GM21526 (cell line): ENCODE measurements around the gene CRYBB3.
"Not testable (repeated sequence)": the region's sequence is repeated elsewhere in the genome, so short reads cannot be mapped to it uniquely, and the experiment has no call there.

Experiments used
- ATAC-seq: cut with Tn5 transposase; IDR thresholded peaks from one replicate; pipeline ENCODE4 v1.9.1; 2021; ENCODE audit warnings: moderate library complexity; ENCODE audit not compliant: unreplicated experiment, low FRiP score

CRYBB3 gene

DNA sequence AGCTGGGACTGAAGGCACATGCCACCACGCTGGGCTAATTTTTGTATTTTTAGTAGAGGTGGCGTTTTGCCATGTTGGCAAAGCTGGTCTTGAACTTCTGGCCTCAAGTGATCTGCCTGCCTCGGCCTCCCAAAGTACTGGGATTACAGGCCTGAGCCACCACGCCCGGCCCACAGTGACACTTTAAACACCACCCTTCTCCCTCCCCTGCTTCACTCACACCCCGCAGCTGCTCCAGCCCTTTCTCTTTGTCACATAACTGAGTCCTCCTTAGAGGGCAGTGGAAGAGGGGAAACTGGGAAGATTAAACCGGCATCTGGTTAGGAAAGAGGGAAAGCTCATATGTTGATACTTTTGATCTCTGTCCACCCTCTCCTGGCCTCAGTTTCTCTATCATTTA, 4.9 kb downstream of the CRYBB3 start:
- not testable (repeated sequence) for ATAC-seq

DNA sequence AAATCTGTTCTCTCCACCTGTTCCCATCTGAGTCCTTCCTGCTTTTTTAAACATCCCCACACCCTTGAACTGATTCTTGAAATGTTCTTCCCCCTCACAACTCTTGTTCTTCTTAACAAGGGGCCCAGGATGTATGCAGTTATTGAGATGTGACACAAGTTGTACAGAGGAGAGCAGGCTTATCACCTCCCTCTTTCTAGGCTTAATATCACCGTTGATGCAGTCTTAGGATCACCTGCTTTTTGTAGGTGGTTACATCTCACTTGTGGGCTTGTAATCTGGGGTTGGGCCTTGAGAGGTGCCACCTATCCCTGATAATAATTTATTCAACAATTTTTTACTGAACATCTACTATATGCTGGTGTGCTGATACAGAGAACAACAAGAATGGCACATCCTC, 6.2 kb downstream of the CRYBB3 start:
- no peak for ATAC-seq

GRCh38 chr22:25206998-25207397, 7.3 kb downstream of the CRYBB3 start:
- no peak for ATAC-seq

DNA sequence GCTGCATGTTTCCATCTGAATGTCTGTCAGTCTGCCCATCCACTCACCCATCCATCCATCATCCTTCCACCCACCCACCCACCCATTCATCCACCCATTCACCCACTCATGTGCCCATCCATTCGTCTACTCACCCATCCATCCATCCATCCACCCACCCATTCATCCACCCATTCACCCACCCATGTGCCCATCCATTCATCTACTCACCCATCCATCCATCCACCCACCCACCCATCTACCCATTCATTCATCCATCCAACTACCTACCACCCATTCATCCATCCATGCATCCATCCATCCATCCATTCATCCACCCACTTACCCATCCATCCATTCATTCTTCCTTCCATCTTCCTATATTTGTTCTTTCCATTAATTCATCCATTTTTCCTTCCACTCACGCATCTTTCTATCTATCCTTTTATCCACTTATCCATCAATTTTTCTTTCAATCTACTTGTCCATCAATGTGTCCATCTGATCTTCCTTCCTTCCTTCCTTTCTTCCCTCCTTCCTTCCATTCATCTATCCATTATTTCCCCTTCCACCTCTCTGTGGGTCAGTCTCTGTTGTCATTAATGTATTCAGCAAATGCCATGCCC, 8.0 kb downstream of the CRYBB3 start:
- no peak for ATAC-seq

DNA sequence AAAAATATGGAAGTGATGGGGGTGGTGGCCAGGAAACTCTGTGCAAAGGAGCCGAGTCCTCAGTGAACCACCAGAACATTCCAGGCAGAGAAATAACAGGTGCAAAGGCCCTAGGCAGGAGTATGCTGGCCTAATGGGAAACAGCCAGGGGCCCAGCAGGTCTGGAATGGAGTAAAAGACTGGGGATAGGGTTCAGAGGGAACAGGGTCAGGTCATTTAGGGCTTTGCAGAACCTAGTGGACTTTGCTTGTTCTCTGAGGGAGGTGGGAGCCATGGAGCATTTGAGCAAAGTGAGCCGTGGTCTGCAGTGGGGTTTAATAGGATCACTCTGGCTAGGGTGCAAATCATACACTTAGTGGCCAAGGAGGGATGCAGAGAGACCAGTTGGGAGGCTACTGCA, 8.7 kb downstream of the CRYBB3 start:
- no peak for ATAC-seq

DNA sequence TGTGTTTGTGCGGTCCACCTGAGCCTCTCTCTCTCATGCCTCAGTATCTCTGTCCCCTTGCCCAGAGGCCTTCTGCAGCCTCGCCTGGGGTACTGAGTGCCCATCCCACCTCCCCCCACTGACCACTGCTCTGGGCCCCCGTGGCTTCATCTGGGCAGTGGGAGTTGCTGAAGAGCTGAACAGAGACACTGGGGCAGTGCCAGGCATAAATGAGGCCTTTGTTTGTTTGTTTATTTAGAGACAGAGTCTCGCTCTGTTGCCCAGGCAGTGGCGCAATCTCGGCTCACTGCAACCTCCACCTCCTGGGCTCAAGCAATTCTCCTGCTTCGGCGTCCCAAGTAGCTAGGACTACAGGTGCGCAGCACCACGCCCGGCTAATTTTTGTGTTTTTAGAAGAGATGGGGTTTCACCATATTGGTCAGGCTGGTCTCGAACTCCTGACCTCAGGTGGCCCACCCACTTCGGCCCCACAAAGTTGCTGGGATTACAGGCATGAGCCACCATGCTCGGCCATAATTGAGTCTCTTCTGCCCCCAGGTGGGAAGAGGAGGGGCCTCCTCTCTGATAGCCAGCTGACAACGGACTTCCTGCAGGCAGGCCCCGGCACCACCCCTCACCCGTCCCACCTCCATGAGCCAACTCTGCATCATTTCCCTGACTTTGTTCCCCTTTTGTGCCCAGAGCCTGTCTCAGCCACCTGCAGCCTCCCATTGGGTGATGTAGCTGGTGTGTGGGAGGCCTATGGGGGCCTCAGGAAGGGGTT, 9.3 kb downstream of the CRYBB3 start:
- no peak for ATAC-seq

GRCh38 chr22:25210793-25211192, 11.1 kb downstream of the CRYBB3 start:
- no peak for ATAC-seq

- no peak for ATAC-seq
Measured at GRCh38 chr22:25212337-25212736, 12.7 kb downstream of the CRYBB3 start.

DNA sequence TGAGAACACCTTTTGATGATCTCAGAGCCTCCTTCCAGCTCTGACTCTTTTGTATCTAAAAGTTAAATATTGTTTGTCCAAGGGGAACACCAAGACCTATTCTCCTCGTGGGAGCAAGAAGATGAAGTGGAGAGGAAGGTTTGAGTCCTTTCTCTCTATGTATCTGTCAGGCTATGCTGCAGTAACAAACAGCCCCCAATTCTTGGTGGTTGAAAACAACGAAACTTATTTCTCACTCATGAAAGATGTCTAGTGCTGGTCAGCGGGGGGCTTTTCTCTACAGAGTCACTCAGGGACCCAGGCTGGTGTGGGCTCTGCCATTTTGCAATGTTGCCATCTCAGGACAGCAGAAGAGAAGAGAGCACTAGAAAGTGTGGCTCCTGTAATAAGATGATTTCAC, 13.6 kb downstream of the CRYBB3 start:
- no peak for ATAC-seq

DNA sequence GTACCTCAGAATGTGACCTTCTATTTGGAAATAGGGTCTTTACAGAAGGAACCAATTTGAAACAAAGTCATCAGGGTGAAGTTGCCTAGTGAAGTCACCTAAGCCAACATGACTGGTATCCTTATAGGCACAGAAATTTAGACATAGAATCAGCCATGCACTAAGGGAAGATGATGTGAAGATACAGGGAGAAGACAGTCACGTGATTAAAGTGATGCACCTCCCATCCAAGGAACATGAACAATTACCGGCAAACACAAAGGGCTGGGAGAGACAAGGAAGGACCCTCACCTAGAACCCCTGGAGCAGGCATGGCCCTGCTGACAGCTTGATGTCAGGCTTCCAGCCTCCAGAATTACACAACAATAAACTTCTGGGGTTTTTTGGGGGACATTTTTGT, 16.6 kb downstream of the CRYBB3 start:
- no peak for ATAC-seq

GRCh38 chr22:25219211-25219689, 19.6 kb downstream of the CRYBB3 start, which contains the start of gene CRYBB2:
Gene CRYBB2 (plus strand): TSS chr22:25219639. CDS start chr22:25221430, 1,791 bp downstream.
- ATAC-seq, result no peak

GRCh38 chr22:25219948-25220442, 20.3 kb downstream of the CRYBB3 start:
- ATAC-seq, result no peak

DNA sequence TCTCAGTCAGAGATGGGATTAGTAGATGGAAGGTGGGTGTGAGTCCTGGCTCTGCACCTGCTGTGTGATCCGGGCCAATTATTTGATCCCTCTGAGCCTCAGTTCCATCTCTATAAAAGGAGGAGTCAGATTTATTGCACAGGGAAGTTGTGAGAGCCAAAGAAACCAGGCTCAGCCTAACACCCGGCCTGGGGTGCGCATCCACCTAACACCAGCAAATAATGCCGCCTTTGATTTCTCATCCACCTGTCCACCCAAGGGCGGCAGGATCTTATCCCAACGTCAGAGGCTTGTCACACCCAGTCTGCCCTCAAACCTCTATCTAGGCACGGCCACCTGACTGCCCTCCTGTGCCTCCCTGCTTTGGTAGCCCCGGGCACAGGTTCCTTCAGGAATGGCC, 22.1 kb downstream of the CRYBB3 start:
- no peak for ATAC-seq

- ATAC-seq, result no peak
Measured at GRCh38 chr22:25223269-25223850, 23.7 kb downstream of the CRYBB3 start.

DNA sequence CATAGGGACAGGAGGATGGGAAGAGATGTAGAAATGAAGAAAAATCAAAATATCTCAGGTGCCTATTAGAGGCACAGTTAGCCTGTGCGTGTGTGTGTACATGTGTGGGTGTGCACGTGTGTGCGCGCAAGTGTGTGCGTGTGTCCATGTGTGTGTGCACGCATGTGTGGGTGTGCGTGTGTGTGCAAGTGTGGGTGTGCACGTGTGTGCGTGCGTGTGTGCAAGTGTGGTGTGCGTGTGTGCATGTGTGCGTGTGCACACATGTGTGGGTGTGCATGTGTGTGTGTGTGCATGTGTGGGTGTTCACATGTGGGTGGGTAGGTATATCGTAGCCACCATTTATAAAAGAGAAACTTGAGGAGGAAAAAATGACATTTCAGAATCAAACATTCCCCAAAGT, 29.2 kb downstream of the CRYBB3 start:
- no peak for ATAC-seq

DNA sequence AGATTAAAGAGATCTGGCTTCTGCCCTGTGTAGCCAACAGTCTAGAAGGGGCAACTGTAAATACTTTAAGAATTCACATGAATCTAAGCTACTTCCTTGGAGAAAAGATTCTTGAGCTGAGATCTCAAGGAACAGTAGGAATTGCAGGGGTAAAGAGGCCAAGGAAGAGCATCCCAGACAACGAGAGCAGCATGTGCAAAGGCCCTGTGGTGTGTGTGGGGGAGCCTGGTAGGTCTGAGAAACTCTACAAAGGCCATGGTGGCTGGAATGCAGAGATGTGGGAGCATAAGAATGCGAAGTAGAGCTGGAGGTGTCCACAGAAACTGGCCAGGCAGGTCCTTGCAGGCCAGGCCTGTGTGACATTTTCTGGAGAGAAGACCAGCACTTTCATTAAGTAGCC, 31.1 kb downstream of the CRYBB3 start:
- not testable (repeated sequence) for ATAC-seq

- no peak for ATAC-seq
Measured at GRCh38 chr22:25232301-25232700, 32.6 kb downstream of the CRYBB3 start.

DNA sequence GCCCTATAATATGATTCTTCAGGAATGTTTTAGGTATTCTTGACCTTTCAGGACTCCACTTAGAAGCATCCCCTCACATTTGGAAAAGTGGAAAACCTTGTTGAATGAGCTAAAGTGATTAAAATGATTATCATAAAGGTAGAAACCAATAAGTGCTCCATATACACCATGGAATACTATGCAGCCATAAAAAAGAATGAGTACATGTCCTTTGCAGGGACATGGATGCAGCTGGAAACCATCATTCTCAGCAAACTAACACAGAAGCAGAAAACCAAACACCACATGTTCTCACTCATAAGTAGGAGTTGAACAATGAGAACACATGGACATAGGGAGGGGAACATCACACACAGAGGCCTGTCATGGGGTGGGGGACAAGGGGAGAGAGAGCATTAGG, 34.0 kb downstream of the CRYBB3 start:
- ATAC-seq, result not testable (repeated sequence)

GRCh38 chr22:25235547-25236290, 36.1 kb downstream of the CRYBB3 start:
- no peak for ATAC-seq

- ATAC-seq, result no peak
Measured at GRCh38 chr22:25236417-25236816, 36.8 kb downstream of the CRYBB3 start.

DNA sequence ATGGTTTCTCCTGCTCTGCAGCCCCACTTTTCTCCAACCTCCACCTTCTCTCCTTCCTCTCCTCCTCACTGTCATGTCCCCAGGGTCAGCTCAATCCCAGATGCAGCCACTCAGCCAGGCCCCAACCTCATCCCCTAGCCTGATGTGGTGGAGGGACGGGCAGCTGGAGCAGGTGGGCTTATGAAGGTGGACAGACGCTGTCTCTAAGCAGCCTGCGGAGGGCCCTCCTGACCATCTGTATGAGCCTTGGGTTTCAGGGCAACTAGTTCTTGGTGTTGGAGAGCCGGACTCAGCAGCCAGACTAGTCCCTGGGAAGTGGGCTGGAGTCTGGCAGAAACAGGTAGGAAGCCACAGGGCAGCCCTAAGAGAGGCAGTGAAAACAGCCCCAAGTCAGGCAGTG, 37.8 kb downstream of the CRYBB3 start:
- no peak for ATAC-seq
